ENCODE results near the gene TMEM266. TPM values are rescaled to one million over a fixed set of nuclear protein-coding genes. Genes with fewer than 3 reads are reported as not detected.

The TMEM266 gene
- total RNA-seq, 4 donors from 2014 or later, result 1.4 to 3.1 (median 2.3) TPM

DNA sequence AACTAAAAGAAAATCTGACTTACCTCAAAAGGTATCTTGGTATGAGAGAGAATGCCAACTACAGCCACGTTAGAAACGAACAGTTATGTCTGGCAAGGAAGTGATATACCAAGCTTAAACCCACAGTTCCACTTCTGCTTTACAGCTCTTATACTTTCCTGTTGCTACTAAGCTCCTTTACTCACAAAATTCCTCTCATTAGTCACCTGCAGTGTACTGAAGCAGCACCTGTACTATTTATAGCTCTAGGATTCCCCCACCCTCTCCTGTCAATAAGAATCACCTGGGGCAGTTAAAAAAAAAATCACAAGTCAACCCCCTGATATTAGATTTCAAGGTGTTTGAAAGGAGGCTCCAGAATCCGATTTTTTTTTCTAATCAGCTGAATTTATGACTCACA, 2.9 kb upstream of the TMEM266 start:
- Histone ChIP-seq H3K27ac (no peak overlapping the region), H3K9me3 (no peaks in the 10 kb centered on the region), H3K27me3 (peaks cover 19% of the 10 kb centered on the region), H3K4me3 (no peak overlapping the region), H3K4me1 (peaks cover 27% of the 10 kb centered on the region), H3K36me3 (no peaks in the 10 kb centered on the region)
- WGBS, result 6% methylated on average over 3 of the region's 3 CpGs
- TF ChIP-seq EP300 (IDR thresholded peaks at IDR 0.05), result no peak
- no peak for DNase-seq (ENCODE audit: low spot score in 2 of 2)

DNA sequence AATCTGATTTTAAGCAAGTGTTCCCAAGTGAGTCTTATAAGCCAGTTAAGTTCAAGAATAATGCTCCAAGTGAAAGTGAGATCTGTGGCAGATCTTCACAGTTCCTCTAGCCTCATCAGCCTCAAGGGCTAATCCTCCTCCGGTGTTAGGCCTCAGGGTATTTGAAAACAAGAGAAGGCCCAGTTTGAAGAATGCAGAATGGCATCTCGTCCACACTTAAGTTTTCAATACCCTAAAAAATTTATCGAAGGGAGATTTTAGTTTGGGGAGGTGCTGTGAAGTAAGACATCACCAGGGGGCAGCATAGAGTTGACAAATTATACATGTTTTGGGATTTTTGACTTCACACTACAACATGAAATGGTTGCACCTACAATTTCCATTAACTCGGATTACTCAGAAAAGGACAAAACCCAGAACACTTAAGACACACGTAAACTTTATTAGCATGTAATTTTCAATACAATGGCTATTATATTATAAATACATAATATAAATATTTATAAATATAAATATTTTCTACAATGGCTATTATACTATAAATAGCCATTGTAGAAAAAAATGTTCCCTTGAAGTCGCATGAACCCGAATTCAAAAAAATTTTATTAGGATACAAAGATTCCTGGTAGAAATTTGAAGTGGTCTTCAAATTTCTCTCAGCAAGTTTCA, 2.3 kb upstream of the TMEM266 start:
- Histone ChIP-seq H3K4me3 (no peak overlapping the region), H3K27me3 (peaks cover 19% of the 10 kb centered on the region), H3K4me1 (peaks cover 27% of the 10 kb centered on the region), H3K36me3 (no peaks in the 10 kb centered on the region), H3K27ac (no peak overlapping the region), H3K9me3 (no peaks in the 10 kb centered on the region)
- TF ChIP-seq, protein P1, sequence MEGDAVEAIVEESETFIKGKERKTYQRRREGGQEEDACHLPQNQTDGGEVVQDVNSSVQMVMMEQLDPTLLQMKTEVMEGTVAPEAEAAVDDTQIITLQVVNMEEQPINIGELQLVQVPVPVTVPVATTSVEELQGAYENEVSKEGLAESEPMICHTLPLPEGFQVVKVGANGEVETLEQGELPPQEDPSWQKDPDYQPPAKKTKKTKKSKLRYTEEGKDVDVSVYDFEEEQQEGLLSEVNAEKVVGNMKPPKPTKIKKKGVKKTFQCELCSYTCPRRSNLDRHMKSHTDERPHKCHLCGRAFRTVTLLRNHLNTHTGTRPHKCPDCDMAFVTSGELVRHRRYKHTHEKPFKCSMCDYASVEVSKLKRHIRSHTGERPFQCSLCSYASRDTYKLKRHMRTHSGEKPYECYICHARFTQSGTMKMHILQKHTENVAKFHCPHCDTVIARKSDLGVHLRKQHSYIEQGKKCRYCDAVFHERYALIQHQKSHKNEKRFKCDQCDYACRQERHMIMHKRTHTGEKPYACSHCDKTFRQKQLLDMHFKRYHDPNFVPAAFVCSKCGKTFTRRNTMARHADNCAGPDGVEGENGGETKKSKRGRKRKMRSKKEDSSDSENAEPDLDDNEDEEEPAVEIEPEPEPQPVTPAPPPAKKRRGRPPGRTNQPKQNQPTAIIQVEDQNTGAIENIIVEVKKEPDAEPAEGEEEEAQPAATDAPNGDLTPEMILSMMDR (IDR thresholded peaks at IDR 0.05), result peak; percentile 56 to 62
- no peak for TF ChIP-seq POLR2A (IDR thresholded peaks at IDR 0.05)
- DNase-seq (ENCODE audit: low spot score in 2 of 2), result no peak
- WGBS, result 3% methylated on average over 7 of the region's 7 CpGs

DNA sequence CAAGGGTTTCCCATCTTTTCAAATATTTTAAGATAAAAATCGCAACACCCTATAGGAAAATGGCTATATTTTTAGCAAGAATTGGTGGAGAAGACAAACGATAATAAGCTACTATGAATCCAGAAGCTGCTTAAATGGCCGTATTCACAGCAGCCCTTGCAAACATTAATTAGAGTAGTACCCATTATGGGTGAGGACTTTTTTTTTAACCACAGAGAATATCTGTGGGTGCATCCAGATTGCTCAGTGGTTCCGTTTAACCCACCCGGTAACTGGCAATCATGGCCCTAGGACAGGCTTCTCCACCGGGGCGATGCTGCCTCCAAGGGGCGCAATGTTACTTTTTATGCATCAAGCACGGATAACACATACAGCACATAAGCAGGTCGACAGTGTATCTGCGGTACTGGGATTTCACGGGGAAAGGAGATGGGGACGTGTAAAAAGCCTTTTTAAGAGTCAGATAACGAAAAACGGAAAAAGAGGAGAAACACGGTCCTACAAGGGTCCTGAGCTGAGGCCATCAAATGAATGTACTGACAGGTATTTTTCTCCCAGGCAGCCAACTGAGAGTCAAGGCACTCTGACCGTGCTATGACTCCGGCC, 968 bp upstream of the TMEM266 start:
- peaks cover 27% of the 10 kb centered on the region for H3K4me1 ChIP-seq
- H3K36me3 ChIP-seq, result no peaks in the 10 kb centered on the region
- DNase-seq (ENCODE audit: low spot score in 2 of 2), result no peak
- H3K27me3 ChIP-seq, result peaks cover 15% of the 10 kb centered on the region
- peak overlapping the region; percentile 81 for H3K4me3 ChIP-seq
- WGBS, result 9% methylated on average over 18 of the region's 18 CpGs
- no peaks in the 10 kb centered on the region for H3K9me3 ChIP-seq
- no peak overlapping the region for H3K27ac ChIP-seq
- TF ChIP-seq, protein P1 (IDR thresholded peaks at IDR 0.05), result no peak
- no peak for TF ChIP-seq POLR2AphosphoS5 (IDR thresholded peaks at IDR 0.05)

DNA sequence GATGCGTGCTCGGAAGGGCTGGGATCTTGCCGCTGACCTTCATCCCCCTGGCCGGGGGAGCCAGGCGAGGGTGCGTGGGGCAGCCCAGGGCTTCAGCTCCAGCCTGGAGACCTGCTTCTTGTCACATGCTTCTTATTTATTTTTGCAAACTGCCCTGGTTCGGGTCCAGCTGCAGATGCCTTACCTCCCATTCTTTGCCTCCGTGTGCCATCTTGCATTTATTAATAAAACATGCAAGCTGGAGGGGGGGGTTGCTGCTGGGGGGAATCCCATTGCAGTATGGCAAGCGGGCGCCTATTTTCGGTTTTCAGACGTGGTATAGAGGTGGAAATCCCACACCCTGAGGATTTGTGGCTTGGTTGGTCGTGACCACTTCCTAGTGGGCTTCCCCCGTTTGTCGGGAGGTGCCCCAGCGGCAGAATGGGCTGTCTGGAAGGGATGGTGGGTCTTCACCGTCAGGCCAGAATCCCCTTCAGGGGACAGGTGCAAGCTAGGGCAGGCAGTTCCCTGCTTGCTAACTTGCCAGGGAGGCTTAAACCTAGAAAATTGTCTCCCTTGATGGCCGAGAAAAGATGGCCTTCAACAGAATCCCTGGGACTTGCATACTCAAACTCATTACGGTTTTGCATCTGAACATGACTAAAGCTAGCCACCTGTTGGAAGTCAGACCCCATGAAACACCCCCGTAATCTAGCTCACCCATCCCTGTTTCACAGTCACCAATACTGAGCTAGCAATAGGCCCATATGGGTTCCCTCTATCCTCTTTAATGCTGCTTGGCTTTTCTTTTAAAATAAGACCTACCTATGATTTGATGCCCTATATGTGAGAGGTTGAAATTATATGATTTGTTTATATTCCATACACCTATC, 569 bp downstream of the TMEM266 start:
- H3K4me1 ChIP-seq, result peaks cover 27% of the 10 kb centered on the region
- TF ChIP-seq POLR2A (IDR thresholded peaks at IDR 0.05) (no peak), POLR2AphosphoS5 (IDR thresholded peaks at IDR 0.05) (no peak), EP300 (IDR thresholded peaks at IDR 0.05) (no peak)
- TF ChIP-seq, protein P1 (IDR thresholded peaks at IDR 0.05), result no peak
- 13% methylated on average over 15 of the region's 20 CpGs for WGBS
- no peak overlapping the region for H3K27ac ChIP-seq
- H3K27me3 ChIP-seq, result peaks cover 12% of the 10 kb centered on the region
- DNase-seq (ENCODE audit: low spot score in 2 of 2), result no peak
- H3K4me3 ChIP-seq, result peak overlapping the region; percentile 81
- no peaks in the 10 kb centered on the region for H3K36me3 ChIP-seq
- no peaks in the 10 kb centered on the region for H3K9me3 ChIP-seq

DNA sequence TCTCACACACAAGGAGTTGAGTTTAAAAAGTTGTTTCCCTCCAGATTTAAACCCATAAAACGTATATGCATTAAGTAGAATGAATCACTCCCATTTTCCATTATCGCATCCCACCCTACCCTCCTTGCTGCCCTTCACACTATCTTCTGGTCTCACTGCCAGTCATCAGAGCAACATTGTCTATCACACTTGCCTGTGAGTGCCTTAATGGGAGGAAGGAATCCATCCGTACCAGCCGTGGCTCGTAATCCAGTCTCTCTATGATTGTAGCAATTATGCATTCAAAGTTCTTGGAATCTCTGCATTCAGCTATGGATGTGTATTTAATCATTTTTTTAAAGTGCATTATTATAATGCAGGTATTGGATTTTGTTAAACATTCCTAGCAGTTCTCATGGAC, 1.9 kb downstream of the TMEM266 start:
- TF ChIP-seq POLR2A (IDR thresholded peaks at IDR 0.05) (no peak), EP300 (IDR thresholded peaks at IDR 0.05) (no peak), POLR2AphosphoS5 (IDR thresholded peaks at IDR 0.05) (no peak)
- TF ChIP-seq, protein P1 (IDR thresholded peaks at IDR 0.05), result no peak
- 73% methylated on average over 5 of the region's 5 CpGs for WGBS
- H3K4me3 ChIP-seq, result no peak overlapping the region
- no peaks in the 10 kb centered on the region for H3K9me3 ChIP-seq
- H3K4me1 ChIP-seq, result peaks cover 25% of the 10 kb centered on the region
- no peak for DNase-seq (ENCODE audit: low spot score in 2 of 2)
- peaks cover 12% of the 10 kb centered on the region for H3K27me3 ChIP-seq
- H3K36me3 ChIP-seq, result no peaks in the 10 kb centered on the region
- H3K27ac ChIP-seq, result no peak overlapping the region

Measured in suprapubic skin (tissue), 4 donors.